ENCODE data around the gene VMA21. TPM values are rescaled to one million over a fixed set of nuclear protein-coding genes. Genes with fewer than 3 reads are reported as not detected.

Gene VMA21, protein sequence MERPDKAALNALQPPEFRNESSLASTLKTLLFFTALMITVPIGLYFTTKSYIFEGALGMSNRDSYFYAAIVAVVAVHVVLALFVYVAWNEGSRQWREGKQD
- total RNA-seq: 10 to 100 TPM; 22.2 to 39.3 TPM

GRCh38 chrX:151396825-151397740 is at the start of gene VMA21:
TSS of gene VMA21 (plus strand) at chrX:151397206. CDS start at chrX:151397309, 103 bp downstream.
- DNase-seq (ENCODE audit: low spot score): peak; percentile 63
- Histone ChIP-seq H3K9me3 (no peaks in the 10 kb centered on the region), H3K36me3 (no peaks in the 10 kb centered on the region), H3K4me1 (ENCODE audit: control insufficient read depth in 1 of 2, low read depth in 2 of 2) (peaks cover 4 to 15% of the 10 kb centered on the region in 2 donors), H3K27me3 (replicated peaks; ENCODE audit: insufficient read depth) (no peaks in the 10 kb centered on the region), H3K4me3 (peak within 1 kb of the TSS; percentile 88), H3K27ac (peak within 1 kb of the TSS; percentile 94)
- ATAC-seq (ENCODE audit: insufficient number of reproducible peaks, low FRiP score, low read depth): peak; percentile 88
- no peak for TF ChIP-seq CTCF (IDR thresholded peaks at IDR 0.05)

DNA sequence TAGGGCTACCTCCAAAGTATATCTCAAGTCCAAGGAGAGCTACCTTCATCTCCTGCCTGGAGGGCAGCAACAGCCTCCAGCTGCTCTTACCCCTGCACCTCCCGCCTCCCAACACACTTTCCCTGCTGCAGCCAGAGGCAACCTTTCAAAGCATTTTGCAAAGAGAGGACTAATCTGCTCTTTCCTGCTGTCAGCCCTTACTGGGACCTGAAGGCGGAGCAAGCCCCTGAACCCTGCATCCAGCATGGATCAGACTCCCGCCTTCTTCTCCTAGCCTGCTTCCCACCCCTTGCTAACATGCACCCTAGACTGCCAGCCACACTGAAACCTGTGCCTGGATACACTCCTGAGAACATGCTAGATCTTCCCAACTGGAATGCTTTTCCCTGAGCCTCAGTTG is 37.7 kb upstream of the VMA21 start:
- Histone ChIP-seq H3K27ac (no peak overlapping the region), H3K36me3 (no peaks in the 10 kb centered on the region), H3K27me3 (replicated peaks; ENCODE audit: insufficient read depth) (no peaks in the 10 kb centered on the region), H3K9me3 (no peaks in the 10 kb centered on the region), H3K4me1 (ENCODE audit: control insufficient read depth in 1 of 2, low read depth in 2 of 2) (no peaks in the 10 kb centered on the region), H3K4me3 (no peak overlapping the region)
- TF ChIP-seq CTCF (IDR thresholded peaks at IDR 0.05): no peak
- DNase-seq (ENCODE audit: low spot score) (no peak), ATAC-seq (ENCODE audit: insufficient number of reproducible peaks, low FRiP score, low read depth) (no peak)

- ATAC-seq (ENCODE audit: insufficient number of reproducible peaks, low FRiP score, low read depth): no peak
- no peaks in the 10 kb centered on the region for H3K27me3 ChIP-seq (replicated peaks; ENCODE audit: insufficient read depth)
Observed at GRCh38 chrX:151359931-151360871, 36.8 kb upstream of the VMA21 start.

DNA sequence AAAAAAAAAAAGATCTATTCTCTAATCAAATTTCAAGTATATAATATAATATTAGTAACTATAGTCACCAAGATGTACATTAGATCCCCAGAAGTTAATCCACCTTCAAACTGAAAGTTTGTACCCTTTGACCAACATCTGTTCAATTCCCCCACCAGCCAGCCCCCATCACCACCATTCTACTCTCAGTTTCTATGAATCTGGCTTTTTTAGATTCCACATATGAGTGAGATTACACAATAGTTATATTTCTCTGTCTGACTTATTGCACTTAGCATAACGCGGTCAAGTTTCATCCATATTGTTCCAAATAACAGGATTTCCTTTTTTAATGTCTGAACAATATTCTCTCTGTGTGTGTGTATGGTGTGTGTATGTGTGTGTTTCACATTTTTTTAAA is 33.7 kb upstream of the VMA21 start:
- Histone ChIP-seq H3K4me3 (no peak overlapping the region), H3K27me3 (replicated peaks; ENCODE audit: insufficient read depth) (no peaks in the 10 kb centered on the region), H3K9me3 (no peaks in the 10 kb centered on the region), H3K27ac (no peak overlapping the region), H3K4me1 (ENCODE audit: control insufficient read depth in 1 of 2, low read depth in 2 of 2) (no peaks in the 10 kb centered on the region), H3K36me3 (no peaks in the 10 kb centered on the region)
- ATAC-seq (ENCODE audit: insufficient number of reproducible peaks, low FRiP score, low read depth): no peak
- DNase-seq (ENCODE audit: low spot score): no peak
- TF ChIP-seq CTCF (IDR thresholded peaks at IDR 0.05): no peak

More at GRCh38 chrX:151359931-151360871, 36.8 kb upstream of the VMA21 start:
- H3K27ac ChIP-seq: no peak overlapping the region
- DNase-seq (ENCODE audit: low spot score): no peak
- no peaks in the 10 kb centered on the region for H3K9me3 ChIP-seq
- H3K4me1 ChIP-seq (ENCODE audit: control insufficient read depth in 1 of 2, low read depth in 2 of 2): no peaks in the 10 kb centered on the region
- TF ChIP-seq CTCF (IDR thresholded peaks at IDR 0.05): peak; percentile 15
- H3K36me3 ChIP-seq: no peaks in the 10 kb centered on the region
- H3K4me3 ChIP-seq: no peak overlapping the region
